ENCODE data around the gene NPR2. TPM values are rescaled to one million over a fixed set of nuclear protein-coding genes. Genes with fewer than 3 reads are reported as not detected.

NPR2 gene
- total RNA-seq, 1 donor from 2014 or later: 40.2 TPM

DNA sequence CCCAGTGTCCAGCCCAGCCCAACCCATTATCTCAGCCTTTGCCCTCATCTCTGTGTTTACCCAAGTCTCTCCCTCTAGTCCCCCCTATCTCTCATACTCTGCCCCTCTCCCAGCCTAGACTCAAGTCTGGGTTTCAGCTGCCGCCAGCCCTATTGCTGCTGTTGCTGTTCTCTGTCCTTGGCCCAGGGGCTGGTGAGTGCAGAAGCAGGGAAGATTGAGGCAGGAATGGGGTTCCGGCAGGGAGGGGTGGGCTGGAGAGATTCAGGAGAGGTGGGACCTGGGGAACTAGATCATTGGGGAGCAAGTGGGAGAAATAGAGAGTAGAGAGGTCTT lies 38.3 kb downstream of the NPR2 start:
- Mint-ChIP-seq H3K36me3 (ENCODE audit: low read depth) (no peaks in the 10 kb centered on the region), H3K4me1 (ENCODE audit: low read depth) (peaks cover 47% of the 10 kb centered on the region), H3K4me3 (ENCODE audit: unreplicated experiment) (peak overlapping the region; percentile 81), H3K27ac (ENCODE audit: unreplicated experiment) (peak overlapping the region; percentile 88), H3K9me3 (ENCODE audit: low read depth) (no peaks in the 10 kb centered on the region), H3K27me3 (ENCODE audit: low read depth) (no peaks in the 10 kb centered on the region)
- TF ChIP-seq CTCF (IDR thresholded peaks at IDR 0.05): no peak
- DNase-seq (ENCODE audit: low spot score): no peak

DNA sequence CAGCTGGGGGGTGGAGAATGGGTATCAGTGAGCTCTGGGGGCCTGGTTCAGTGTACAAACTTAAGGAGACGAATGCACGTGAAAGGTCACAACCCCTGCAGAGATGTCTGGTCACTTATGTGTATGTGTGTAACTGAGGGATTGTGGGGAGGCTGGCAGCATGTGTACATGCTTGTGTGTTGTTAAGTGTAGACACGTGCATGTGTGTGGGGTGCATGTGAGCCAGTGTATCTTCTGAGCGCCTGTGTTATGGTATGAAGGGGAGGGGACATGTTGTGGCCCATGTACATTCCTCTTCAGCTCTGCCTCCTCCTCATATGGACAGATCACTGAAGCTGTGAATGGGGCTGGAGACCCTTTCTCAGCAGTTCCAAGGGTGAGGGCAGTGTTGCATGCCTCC lies 39.6 kb downstream of the NPR2 start:
- H3K4me3 Mint-ChIP-seq (ENCODE audit: unreplicated experiment): no peak overlapping the region
- DNase-seq (ENCODE audit: low spot score): peak; percentile 30
- no peaks in the 10 kb centered on the region for H3K36me3 Mint-ChIP-seq (ENCODE audit: low read depth)
- H3K27me3 Mint-ChIP-seq (ENCODE audit: low read depth): no peaks in the 10 kb centered on the region
- no peak overlapping the region for H3K27ac Mint-ChIP-seq (ENCODE audit: unreplicated experiment)
- no peaks in the 10 kb centered on the region for H3K9me3 Mint-ChIP-seq (ENCODE audit: low read depth)
- TF ChIP-seq CTCF (IDR thresholded peaks at IDR 0.05): no peak
- H3K4me1 Mint-ChIP-seq (ENCODE audit: low read depth): peaks cover 46% of the 10 kb centered on the region

- no peak for TF ChIP-seq CTCF (IDR thresholded peaks at IDR 0.05)
- peaks cover 39% of the 10 kb centered on the region for H3K4me1 Mint-ChIP-seq (ENCODE audit: low read depth)
- H3K27ac Mint-ChIP-seq (ENCODE audit: unreplicated experiment): no peak overlapping the region
- no peaks in the 10 kb centered on the region for H3K9me3 Mint-ChIP-seq (ENCODE audit: low read depth)
- H3K4me3 Mint-ChIP-seq (ENCODE audit: unreplicated experiment): no peak overlapping the region
- no peaks in the 10 kb centered on the region for H3K27me3 Mint-ChIP-seq (ENCODE audit: low read depth)
- DNase-seq (ENCODE audit: low spot score): peak; percentile 25
- peaks cover 4% of the 10 kb centered on the region for H3K36me3 Mint-ChIP-seq (ENCODE audit: low read depth)
Measured at GRCh38 chr9:35832814-35833213, 41.4 kb downstream of the NPR2 start.

GRCh38 chr9:35834260-35835215 lies 43.1 kb downstream of the NPR2 start:
- Mint-ChIP-seq H3K27me3 (ENCODE audit: low read depth) (no peaks in the 10 kb centered on the region), H3K4me1 (ENCODE audit: low read depth) (peaks cover 29% of the 10 kb centered on the region), H3K36me3 (ENCODE audit: low read depth) (peaks cover 7% of the 10 kb centered on the region), H3K4me3 (ENCODE audit: unreplicated experiment) (no peak overlapping the region), H3K9me3 (ENCODE audit: low read depth) (no peaks in the 10 kb centered on the region), H3K27ac (ENCODE audit: unreplicated experiment) (no peak overlapping the region)
- no peak for TF ChIP-seq CTCF (IDR thresholded peaks at IDR 0.05)
- DNase-seq (ENCODE audit: low spot score): peak; percentile 60

DNA sequence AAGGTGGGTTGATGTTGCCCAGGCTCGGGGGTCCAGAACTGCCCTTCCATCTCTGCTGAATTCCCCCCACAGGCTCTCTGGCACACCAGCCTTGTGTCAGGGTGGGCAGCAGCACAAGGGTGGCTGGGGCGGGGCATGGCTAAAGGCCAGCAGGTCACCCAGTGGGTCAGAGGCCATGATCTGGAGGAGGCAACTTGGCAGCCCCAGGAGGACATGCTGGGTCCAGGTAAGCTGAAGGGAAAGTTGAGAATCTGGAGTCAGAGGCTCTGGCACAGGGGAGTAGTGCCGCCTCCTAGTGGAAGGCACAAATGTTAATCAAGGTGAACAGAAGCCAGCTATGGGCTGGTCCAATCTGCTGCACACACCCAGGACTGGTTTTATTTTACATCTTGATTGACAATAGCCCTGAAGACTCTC lies 43.8 kb downstream of the NPR2 start:
- no peak overlapping the region for H3K27ac Mint-ChIP-seq (ENCODE audit: unreplicated experiment)
- H3K4me3 Mint-ChIP-seq (ENCODE audit: unreplicated experiment): no peak overlapping the region
- H3K4me1 Mint-ChIP-seq (ENCODE audit: low read depth): peaks cover 22% of the 10 kb centered on the region
- H3K36me3 Mint-ChIP-seq (ENCODE audit: low read depth): peaks cover 9% of the 10 kb centered on the region
- DNase-seq (ENCODE audit: low spot score): peak; percentile 77
- peak; percentile 54 for TF ChIP-seq CTCF (IDR thresholded peaks at IDR 0.05)
- H3K9me3 Mint-ChIP-seq (ENCODE audit: low read depth): no peaks in the 10 kb centered on the region
- no peaks in the 10 kb centered on the region for H3K27me3 Mint-ChIP-seq (ENCODE audit: low read depth)

Data from chondrocyte (in vitro differentiated cells).